Endothelial cell (in vitro differentiated cells): ENCODE measurements around the gene SSBP3. TPM values are rescaled to one million over a fixed set of nuclear protein-coding genes. Genes with fewer than 3 reads are reported as not detected.

Source experiments
- DNase-seq: peaks from one replicate; pipeline ENCODE4 v3.0.0; 2021; ENCODE audit warnings: low spot score
- H3K27ac Mint-ChIP-seq: one replicate; pipeline ENCODE4 v1.8.0; 2021; ENCODE audit warnings: mixed read lengths, inconsistent platforms; ENCODE audit not compliant: unreplicated experiment
- H3K27me3 Mint-ChIP-seq: one replicate; pipeline ENCODE4 v1.8.0; 2021; ENCODE audit warnings: mild to moderate bottlenecking, moderate library complexity, mixed read lengths, inconsistent platforms; ENCODE audit not compliant: unreplicated experiment
- H3K36me3 Mint-ChIP-seq: one replicate; pipeline ENCODE4 v1.8.0; 2021; ENCODE audit warnings: mild to moderate bottlenecking, low read depth, mixed read lengths, inconsistent platforms; ENCODE audit not compliant: unreplicated experiment
- H3K4me1 Mint-ChIP-seq: one replicate; pipeline ENCODE4 v1.8.0; 2021; ENCODE audit warnings: mild to moderate bottlenecking, mixed read lengths, inconsistent platforms; ENCODE audit not compliant: unreplicated experiment
- H3K4me3 Mint-ChIP-seq: one replicate; pipeline ENCODE4 v1.8.0; 2021; ENCODE audit warnings: mild to moderate bottlenecking, mixed read lengths, inconsistent platforms; ENCODE audit not compliant: unreplicated experiment
- H3K9me3 Mint-ChIP-seq: one replicate; pipeline ENCODE4 v1.8.0; 2021; ENCODE audit warnings: mixed read lengths, inconsistent platforms; ENCODE audit not compliant: unreplicated experiment
- CTCF ChIP-seq: fragments of 200-600 bp; sonication (generic); IDR thresholded peaks from one replicate; pipeline ENCODE4 v1.5.0; 2021; ENCODE audit warnings: antibody characterized with exemption; ENCODE audit not compliant: unreplicated experiment
- total RNA-seq: library from RNA; stranded (reverse); fragmentation: NEBNext Ultra II Directional; extraction: Animal tissue kit (Norgen Biotek cat#: 25700); gene quantifications from one replicate; pipeline ENCODE4 v1.2.1, GENCODE V29; 2021; ENCODE audit not compliant: unreplicated experiment

Gene SSBP3
- total RNA-seq, 1 donor from 2014 or later: 142 TPM

- Mint-ChIP-seq H3K36me3 (peaks cover 74% of the 10 kb centered on the region), H3K27me3 (peaks cover 3% of the 10 kb centered on the region), H3K9me3 (no peaks in the 10 kb centered on the region), H3K4me3 (no peak overlapping the region), H3K27ac (no peak overlapping the region), H3K4me1 (peaks cover 46% of the 10 kb centered on the region)
- DNase-seq: no peak
- TF ChIP-seq CTCF: no peak
Measured at GRCh38 chr1:54399765-54400164, 6.4 kb downstream of the SSBP3 start.

GRCh38 chr1:54398963-54399528 is 7.1 kb downstream of the SSBP3 start:
- no peak overlapping the region for H3K27ac Mint-ChIP-seq
- peaks cover 38% of the 10 kb centered on the region for H3K4me1 Mint-ChIP-seq
- DNase-seq: no peak
- H3K9me3 Mint-ChIP-seq: no peaks in the 10 kb centered on the region
- H3K4me3 Mint-ChIP-seq: peak overlapping the region; percentile 52
- H3K36me3 Mint-ChIP-seq: peaks cover 74% of the 10 kb centered on the region
- no peaks in the 10 kb centered on the region for H3K27me3 Mint-ChIP-seq
- no peak for TF ChIP-seq CTCF

DNA sequence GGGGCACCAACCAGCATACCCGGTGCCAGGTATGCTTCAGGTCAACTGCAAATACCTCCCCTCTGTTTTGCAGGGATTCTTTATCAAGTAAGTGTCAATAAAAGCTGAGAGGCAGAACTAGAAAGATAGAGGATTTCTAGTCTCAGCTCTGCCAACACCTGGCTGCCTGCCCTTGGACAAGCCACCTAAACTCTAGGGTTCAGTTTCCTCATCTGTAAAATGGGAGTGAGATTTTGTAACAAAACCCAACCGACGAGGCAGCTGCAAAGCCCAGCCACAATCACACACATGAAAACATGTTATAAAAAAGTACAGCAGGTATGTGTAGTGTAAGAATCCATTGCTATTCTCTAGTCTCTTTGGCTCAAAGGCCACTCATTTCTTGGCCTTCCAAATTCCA is 8.2 kb downstream of the SSBP3 start:
- no peak for TF ChIP-seq CTCF
- Mint-ChIP-seq H3K27ac (no peak overlapping the region), H3K4me1 (peaks cover 28% of the 10 kb centered on the region), H3K4me3 (no peak overlapping the region), H3K36me3 (peaks cover 72% of the 10 kb centered on the region), H3K27me3 (no peaks in the 10 kb centered on the region), H3K9me3 (no peaks in the 10 kb centered on the region)
- no peak for DNase-seq

DNA sequence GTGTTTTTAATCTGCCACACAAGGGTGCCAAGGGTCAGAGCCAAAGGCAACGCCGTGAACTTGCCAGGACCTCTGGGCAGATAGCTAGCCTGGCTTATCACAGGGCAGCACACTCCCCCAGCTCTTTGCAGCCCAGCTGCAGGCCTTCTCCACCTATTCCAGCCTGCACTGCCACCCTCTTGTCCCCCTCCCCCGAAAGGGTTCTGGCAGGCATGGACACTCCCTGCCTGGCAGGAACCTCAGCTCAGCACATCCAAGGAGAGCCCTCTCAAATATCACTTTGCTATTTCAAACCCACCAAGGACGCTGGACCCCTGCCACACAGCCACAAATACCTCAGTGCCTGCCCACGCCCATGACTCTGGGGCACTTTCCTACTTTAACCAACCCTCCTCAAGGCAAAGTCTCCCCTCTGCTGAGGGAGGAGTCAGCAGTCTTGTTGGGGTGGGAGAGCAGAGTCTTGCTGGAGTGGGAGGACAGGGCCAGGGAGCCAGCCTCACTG is 9.1 kb downstream of the SSBP3 start:
- no peaks in the 10 kb centered on the region for H3K9me3 Mint-ChIP-seq
- H3K27ac Mint-ChIP-seq: no peak overlapping the region
- no peak for DNase-seq
- H3K4me3 Mint-ChIP-seq: no peak overlapping the region
- no peaks in the 10 kb centered on the region for H3K27me3 Mint-ChIP-seq
- peaks cover 19% of the 10 kb centered on the region for H3K4me1 Mint-ChIP-seq
- TF ChIP-seq CTCF: no peak
- peaks cover 72% of the 10 kb centered on the region for H3K36me3 Mint-ChIP-seq

- Mint-ChIP-seq H3K27ac (no peak overlapping the region), H3K36me3 (peaks cover 69% of the 10 kb centered on the region), H3K4me3 (no peak overlapping the region), H3K9me3 (no peaks in the 10 kb centered on the region), H3K4me1 (peaks cover 12% of the 10 kb centered on the region), H3K27me3 (no peaks in the 10 kb centered on the region)
- TF ChIP-seq CTCF: no peak
- no peak for DNase-seq
Measured at GRCh38 chr1:54396261-54396933, 9.8 kb downstream of the SSBP3 start.
